Measurements from ENCODE around the gene WNT9B.
"Not testable (repeated sequence)": the region's sequence is repeated elsewhere in the genome, so short reads cannot be mapped to it uniquely, and the experiment has no call there.

Gene WNT9B

DNA sequence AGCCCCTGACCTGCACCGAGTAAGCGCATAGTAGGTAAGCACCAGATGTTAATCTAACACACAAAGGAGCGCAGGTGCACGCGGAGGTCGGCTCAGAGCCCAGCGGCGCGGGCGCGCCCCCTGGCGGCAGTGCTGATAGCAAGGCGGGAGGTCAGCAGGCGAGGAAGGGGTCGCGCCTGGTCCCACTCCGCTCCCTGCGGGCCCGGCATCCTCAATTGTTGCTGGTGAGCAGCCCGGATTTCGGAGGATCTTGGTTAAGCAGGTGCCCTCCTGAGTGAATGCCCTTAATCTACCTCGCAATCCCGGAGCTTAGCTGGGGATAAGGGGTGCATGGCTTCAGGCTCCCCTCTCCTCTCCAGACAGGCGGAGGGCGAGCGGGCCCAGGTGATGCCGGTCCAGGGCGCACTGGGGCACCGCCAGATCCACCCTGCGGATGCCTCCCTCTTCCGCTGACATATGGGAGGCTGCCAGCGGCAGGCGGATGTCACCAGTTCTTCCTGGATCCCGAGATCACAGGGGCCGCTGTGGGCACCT, 28.9 kb upstream of the WNT9B start:
- DNase-seq = no peak

DNA sequence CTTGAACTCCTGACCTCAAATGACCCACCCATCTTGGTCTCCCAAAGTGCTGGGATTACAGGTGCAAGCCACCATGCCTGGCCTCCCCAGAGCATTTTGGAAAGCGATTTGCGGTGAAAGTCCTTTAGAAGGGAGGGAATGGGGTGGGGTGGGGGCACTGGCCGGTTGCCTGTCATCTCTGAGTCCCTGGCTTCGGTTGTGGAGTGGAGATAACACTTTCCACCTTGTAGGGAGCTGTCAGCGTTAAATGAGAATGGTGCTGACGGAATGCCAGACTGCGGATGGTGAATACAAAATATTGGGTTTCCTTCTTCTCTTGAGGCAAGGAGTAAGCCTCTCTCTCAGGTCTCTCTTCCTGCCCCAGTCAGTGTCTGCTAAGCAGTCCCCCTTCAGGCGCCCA, 27.7 kb upstream of the WNT9B start:
- DNase-seq = no peak

DNA sequence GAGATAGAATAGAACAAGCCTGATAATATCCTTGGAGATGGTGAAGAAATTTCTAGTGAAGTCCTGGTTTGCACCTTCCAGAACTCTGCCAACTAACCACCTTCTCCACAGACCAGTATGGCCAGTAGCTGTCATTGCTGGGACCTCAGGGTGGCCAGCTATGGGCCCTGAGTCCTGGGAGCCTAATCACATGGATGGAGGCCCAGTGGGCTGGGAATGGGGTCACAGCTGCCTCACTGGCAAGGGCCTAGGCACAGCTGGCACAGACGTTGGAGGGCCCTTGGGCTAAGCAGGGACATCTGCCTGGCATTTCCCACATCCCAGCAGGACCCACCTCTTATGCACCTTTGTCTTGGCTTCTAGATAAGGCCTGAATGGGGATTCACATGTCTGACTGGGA, 25.3 kb upstream of the WNT9B start:
- DNase-seq = no peak

DNA sequence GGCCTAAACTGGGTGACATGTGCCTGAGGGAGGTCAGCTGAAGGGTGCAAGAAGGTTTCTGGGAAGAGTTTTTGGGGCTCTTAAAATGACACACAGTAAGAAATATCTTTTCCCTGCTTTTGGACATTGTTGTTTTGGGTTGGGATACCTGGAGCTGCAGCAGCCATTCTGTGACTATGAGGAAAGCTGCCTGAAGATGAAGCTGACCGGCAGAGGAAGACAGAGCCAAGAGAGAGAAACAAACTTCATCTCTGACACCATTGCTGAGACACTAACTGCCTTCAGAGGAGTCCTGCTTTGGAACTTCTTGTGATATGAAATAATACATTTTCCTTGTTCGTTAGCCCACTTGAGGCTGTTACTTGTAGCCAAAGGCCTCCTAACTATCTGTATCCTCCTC, 24.1 kb upstream of the WNT9B start:
- no peak for DNase-seq

DNA sequence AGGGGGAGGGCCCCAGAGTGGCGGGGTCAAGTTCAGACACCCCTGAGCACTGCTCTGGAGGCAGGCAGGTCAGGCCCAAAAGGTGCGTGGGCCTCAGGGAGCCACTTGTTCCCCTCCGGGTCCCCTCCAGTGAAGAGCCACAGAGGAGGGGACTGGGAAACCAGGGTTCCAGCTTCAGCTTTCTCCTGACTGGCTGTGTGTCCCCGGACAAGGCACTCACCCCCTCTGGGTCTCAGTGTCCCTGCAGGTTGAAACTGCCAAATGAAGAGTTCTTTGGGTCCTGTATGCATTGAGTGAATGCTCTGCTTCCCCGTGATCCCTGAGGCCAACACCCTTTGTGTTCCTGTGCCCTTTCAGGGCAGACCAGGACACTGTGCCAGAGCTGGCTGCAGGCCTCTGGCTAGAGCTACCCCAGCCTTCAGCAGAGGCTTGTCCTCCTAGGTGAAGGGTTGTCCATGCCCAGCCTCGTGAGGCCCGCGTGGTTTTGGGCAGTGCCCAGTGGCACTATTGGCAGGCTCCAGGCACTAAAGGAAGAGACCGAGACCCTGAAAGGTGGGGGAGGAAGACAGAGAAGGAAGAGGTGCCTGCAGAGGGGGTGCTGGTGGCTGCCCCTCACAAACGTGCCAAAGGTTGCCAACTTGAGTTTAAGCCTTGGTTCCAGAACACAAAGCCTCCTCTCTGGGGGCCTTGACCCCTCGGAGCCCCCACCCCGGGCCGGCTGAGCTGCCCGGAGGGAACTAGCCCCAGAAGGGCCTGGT, 19.6 kb upstream of the WNT9B start:
- no peak for DNase-seq

DNA sequence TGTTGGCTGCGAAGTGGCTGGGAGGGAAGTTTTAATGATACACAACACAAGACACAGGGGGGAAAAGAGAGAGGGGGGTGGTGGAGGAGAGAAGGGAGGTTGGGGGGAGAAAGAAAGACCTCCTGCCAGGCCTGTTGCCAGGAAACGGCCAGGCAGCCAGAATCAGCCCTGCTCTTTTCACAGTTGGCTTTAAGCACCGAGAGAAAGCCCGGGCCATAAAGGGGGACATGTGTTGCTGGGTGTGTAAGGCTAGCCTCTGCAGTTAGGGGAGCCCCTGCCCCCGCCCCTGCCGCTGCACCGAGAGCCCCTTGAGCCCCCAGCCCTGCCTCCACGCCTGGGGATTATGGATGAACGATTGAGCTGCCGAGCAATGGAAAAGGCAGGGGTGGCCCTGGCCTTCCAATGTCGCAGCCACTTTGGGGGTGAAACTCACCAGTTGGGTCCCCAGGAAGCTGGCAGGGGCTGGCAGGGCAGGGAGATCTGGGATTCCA, 19.0 kb upstream of the WNT9B start:
- DNase-seq = no peak

DNA sequence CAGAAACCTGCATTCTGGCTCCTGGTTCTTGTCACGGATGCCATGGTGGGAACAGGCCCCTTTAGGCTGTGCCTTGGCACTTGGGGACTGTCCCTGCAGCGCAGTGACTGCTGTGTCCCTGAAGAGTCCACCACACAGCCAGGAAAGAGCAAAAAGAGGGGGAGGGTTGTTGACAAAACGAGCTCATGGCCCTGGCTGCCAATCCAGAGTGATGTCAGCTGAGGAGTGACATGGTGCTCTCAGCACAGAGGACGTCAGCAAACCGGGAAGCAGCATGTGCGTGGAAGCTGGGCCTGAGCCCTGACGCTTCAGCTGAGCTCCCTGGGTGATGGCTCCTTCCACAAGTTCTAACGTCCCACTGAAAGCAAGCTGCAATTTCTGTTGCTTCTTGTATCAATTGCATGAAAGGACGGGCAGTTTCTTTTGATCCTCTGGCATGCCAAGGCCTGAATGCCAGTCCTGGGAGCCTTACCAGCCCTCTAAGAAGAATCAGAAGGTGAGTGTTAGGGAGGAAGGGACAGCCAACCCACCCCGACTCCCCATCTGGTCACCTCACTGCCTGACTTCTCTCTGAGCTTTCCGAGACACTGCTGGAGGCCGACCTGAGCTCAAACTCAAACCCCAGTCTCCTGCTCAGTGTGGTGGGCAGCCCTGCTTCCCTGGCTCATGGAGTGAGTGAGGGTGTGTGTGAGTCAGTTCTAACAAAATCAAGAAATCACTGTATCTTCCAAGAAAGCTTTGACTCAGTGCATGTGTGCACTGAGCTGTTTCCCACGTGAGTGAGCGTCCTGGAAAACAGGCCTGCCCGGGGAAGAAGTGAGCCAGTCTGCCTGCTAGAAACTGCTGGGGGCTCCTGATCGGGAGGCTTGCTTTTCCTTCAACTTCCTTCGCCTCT, 18.2 kb upstream of the WNT9B start:
- no peak for DNase-seq

DNA sequence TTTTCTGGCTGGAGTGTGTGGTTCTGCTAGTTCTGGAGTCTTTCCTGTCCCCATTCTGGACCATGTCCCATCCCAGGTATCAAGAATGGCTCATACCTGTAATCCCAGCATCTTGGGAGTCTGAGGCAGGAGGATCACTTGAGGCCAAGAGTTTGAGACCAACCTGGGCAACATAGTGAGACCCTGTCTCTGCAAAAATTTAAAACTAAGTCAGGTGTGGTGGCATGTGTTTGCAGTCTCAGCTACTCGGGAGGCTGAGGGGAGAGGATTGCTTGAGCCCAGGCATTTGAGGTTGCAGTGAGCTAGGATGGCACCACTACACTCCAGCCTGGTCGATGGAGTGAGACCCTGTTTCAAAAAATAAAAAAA, 17.6 kb upstream of the WNT9B start:
- DNase-seq = no peak

DNA sequence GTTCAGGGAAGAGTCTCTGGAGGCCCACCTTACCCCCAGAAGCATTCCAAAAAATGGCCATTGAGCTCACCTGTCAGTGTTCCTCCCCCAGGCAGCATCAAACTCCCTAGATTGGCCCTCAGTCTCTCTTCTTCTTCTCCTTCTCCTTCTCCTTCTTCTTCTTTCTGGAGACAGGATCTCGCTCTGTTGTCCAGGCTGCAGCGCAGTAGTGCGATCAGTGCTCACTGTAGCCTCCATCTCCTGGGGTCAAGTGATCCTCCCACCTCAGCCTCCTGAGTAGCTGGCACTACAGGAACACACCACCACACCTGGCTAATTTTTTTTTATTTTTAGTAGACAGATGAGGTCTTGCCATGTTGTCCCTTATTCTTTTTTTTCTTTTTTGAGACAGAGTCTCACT, 16.5 kb upstream of the WNT9B start:
- DNase-seq = no peak

DNA sequence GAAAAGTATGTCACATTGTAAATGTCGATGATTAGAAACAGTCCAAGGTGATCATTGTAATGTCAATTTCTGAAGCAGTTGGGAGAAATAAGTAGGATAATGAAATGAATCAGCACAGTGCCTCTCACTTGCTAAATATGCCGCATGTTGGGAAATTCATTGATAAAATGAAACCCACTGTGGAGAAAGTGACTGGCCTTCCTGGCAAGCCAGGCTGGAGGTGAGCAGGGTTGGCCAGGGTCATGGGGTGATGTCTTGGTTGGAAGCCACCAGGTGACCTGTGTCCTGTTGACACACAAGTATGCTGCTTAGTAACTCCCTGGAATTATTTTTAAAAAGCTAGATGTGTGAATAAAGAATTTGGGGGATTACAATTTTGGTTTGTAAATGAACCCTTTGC, 14.9 kb upstream of the WNT9B start:
- no peak for DNase-seq

DNA sequence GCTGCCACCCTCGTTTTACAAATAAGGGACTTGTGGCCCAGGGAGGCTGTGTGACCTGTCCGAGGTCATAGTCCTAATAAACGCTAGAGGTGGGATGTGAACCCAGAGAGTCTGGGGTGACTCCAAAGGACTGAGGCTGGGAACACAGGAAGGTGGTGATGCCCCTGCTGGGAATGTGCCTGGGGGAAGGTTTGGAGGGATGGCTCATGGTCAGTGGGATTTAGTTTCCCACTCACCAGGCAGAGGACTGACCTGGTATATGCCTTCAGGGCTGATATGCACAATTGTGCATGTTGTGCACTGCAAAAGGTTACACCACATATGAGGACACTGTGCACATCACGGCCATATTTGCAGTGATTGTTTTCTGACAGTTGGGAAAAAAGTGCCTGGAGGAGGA, 13.9 kb upstream of the WNT9B start:
- no peak for DNase-seq

DNA sequence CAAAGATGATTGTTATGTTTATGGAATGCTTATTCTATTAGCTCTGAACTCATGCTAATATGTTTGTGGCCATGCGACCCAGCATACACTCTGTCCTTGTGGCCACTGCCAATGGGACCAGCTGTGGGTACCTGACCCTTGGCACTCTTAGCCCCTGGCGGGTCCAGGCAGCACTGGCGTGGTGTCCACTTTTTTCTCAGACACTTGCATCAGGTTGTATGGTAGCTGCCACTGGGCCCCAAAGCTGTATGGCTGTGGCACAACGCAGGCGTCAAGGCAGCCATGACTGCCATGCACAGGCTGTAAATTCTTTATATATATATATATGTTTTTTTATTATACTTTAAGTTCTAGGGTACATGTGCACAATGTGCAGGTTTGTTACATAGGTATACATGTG, 12.2 kb upstream of the WNT9B start:
- no peak for DNase-seq

DNA sequence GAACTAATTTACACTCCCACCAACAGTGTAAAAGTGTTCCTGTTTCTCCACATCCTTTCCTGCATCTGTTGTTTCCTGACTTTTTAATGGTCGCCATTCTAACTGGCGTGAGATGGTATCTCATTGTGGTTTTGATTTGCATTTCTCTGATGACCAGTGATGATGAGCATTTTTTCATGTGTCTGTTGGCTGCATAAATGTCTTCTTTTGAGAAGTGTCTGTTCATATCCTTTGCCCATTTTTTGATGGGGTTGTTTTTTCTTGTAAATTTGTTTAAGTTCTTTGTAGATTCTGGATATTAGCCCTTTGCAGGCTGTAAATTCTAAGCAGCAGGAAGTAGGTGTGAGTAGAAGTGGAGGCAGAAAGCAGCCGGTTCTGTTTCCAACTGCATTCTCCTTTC, 10.8 kb upstream of the WNT9B start:
- DNase-seq = not testable (repeated sequence)

DNA sequence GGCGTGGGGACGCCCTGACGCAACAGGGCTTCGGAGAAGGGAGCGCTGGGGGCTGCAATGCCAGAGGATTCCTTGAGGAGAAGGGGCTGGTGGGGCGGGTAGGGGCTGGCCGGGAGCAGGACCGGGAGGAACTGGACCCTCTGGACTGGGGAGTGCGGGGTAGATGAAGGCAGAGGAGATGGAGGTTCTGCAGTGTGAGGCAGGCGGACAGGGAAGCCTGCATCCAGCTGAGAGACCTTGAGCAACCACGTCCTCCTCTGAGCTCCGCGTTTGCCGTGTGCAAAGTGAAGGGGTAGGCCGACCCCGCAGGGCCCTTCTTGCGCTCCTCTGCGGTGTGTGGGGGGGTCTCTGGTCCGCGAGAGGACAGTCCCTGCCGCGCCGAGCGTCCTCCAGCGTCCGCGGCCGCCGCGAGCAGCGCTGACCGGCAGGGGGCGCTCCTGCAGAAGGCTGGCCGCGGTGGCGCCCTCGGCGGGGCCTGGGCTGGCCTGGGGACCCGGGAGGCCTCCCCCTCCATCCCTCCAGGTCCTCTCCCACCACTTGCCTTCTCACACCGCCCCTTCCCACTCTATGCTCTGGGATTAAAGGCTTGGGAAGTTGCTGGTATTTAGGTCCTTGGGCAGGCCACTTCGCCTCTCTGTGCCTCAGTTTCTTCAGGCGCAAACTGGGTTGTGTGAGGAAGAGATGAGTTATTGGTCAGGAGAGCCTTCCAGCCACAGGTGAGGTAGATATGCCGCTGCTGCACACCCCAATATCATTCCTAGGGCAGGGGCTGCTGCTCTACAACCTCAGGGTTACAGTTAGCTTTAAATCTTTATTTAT, 9.6 kb upstream of the WNT9B start:
- DNase-seq = no peak

DNA sequence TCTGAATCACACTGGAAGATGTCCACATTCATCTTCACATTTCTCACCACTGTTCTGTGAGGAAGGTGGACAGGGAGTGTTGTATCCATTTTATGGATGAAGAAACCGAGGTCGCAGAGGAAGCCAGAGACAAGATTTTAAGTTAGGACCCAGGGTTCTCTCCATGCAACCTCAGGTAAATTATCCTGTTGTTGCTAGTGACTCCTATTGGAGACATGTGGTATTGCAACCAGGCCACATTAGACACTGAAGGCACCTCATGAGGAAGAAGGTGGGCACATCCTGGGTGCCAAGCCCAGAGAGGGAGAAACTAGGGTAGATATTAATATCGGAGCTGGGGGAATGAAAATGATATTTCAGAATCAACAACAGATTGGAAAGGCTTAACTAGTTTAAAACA, 8.5 kb upstream of the WNT9B start:
- no peak for DNase-seq

DNA sequence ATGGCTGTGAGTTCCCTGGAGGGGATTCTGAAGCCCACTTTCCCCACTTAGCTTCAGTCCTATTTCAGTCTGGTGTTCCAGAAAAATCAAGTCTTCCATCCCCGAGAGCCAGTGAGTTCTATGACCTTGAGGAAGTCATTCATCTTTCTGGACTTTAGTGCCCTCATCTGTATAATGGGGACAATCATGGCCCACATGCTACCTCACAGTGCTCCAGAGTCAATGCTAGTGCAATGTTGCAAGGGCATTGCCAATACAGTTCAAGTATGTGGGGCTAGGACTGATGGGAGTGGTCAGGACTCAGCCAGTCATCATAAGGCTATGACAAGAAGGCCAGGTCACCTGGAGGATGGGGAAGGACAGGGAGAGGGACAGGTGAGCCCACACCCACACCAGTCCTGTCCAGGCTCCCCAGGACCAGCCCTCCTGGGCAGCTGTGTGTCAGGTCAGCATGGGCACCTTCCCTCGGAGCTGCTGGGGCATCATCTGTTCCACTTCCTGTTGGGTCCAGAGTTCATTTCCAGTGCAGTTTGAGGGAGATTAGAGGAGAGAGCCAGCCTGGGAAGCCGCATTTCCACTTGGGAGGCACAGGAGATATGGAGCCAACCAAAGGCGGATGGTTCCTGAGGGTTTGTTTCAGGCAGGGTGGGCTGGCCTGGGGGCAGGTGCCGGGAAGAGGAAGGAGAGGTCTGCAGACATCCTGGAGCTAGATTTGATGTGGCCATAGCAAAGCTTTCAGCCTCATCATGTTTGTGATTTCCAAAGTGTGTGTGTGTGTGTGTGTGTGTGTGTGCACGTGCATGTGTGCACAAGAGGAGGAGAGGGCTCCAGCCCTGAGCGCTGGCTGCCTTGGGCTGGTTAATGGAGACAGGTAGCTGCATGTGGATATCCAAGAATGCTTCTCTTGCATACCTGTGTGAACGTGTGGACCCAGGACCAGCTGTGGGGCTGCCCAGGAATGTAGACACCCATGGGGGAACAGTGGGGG, 3.9 kb upstream of the WNT9B start:
- no peak for DNase-seq

DNA sequence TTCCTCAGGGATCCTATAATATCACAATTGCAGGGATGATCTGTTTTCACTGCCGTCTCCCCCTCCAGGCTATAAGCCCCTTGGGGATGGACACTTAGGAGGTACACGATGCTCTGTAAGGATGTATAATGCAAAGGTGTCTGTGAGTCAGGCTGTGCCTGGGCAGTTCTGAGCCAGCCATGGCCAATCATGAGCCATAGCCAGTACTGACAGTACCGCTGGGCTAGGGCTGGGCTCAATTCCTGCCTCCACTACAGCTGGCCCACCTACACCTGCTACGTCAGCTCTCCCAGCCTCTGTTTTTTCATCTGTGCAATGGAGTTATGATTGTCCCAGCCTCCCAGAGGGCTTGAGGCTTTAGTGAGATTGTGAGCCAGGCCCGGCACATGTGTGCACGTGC, 2.8 kb upstream of the WNT9B start:
- no peak for DNase-seq

DNA sequence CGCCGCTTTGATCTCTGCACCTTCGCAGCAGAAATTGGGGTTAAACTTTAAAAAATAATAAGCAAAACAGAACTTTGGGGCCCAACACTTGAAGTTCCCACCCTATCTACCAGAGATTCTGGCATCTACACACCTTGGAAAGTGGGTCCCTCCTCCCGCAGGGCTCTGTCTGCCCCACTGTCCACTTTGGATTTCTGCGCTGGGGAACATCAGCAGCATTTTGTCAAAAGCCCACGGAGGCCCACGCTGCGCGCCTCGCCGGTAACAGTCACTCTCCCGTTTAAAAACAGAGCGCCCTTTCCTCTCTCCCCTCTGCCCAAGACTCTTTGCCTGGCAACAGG, 725 bp upstream of the WNT9B start:
- no peak for DNase-seq

DNA sequence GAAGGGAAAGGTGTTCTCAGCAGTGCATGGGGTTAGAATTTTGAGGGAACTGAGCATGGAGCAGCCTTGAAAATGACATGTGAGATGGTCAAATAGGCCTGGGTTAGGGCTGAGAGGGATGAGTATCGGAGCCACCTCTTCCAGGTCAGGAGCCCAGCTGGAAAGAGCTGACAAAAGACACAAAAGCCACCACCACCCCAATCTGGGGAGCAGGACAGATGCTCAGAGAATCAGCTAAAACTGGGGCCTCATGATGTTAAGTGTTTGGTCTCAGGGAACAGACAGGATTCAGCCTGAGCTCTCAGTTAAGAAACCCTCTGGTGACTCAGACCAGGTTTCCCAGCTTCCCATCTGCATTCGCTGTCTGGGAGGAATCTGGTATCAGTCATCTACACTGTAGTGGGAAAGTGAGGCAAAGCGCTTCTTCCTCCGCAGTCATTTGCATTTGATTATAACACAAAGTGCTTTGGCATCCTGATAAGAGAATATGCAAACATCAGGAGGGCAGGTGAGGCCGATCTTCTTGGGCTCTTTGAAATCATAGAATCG, 2.6 kb downstream of the WNT9B start:
- no peak for DNase-seq

DNA sequence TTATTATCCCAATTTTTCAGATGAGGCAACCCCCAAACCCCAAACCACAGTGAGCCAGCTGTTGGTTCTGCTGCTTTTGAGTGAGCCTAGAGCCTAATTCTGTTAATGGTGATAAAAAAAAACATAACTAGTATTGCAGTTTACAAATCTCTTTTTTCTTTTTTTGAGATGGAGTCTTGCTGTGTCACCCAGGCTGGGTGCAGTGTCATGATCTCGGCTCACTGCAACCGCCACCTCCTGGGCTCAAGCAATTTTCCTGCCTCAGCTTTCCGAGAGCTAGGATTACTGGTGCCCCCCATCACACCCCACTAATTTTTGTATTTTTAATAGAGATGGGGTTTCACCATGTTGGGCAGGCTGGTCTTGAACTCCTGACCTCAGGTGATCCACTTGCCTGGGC, 3.1 kb downstream of the WNT9B start:
- no peak for DNase-seq

DNA sequence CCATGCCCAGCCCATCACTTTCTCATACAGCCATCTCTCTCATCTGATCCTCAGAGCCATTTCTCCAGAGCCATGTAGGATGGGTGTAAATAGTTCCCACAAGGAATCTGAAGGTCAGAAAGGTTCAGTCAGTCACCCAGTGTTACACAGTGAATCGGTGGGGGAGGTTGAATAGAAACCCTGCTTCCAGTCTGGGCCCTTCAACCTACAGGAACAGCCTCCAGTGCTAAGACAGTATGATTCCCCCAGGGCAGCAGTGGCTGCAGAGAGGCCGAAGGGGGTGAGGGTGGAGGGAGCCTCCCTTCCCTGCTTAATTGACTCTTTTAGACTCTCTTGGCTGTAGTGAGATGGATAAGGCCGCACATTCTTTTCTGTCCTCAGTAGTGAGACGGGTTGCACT, 3.6 kb downstream of the WNT9B start:
- no peak for DNase-seq

DNA sequence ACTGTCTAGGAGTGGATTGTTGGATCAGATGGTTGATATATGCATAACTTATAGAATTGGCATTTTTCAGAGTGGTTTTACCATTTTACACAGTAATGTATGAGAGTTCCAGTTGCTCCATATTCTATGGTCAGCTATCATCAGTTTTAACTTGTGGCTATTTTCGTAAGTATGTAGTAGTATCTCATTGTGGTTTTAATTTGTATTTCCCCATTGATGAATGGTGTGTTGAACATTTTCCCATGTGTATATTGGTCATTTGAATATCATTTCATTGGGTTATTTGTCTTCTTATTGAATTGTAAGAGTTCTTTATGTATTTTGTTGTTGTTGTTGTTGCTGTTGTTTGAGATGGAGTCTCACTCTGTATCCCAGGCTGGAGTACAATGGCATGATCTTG, 6.2 kb downstream of the WNT9B start:
- DNase-seq = no peak
